Lung (tissue), 12 donors: ENCODE data around the gene CMTM2. TPM values are rescaled to one million over a fixed set of nuclear protein-coding genes. Genes with fewer than 3 reads are reported as not detected.

Experiments used
- ATAC-seq: fragments of 200-7000 bp; cut with Tn5 transposase; one replicate; pipeline ENCODE4 v1.9.1; 2020; ENCODE audit warnings: moderate number of reproducible peaks; ENCODE audit not compliant: insufficient read depth, low FRiP score
- DNase-seq, 3 donors: peaks; one replicate each; pipeline ENCODE4 v3.0.0-alpha.2; 2013 to 2017
- H3K27ac ChIP-seq, 2 donors: one replicate each; pipeline ENCODE4 v1.5.1; 2013; ENCODE audit warnings: mild to moderate bottlenecking in 2 of 2, moderate library complexity in 2 of 2, control low read depth in 1 of 2, inconsistent platforms in 1 of 2, low read depth in 1 of 2, low read length in 1 of 2
- H3K27me3 ChIP-seq, 3 donors: one replicate each; pipeline ENCODE4 v1.5.1; 2013; ENCODE audit warnings: low read length in 2 of 3; ENCODE audit not compliant: control insufficient read depth in 3 of 3, insufficient read depth in 3 of 3
- H3K36me3 ChIP-seq, 4 donors: one replicate each; pipeline ENCODE4 v1.5.1; 2013; ENCODE audit warnings: low read length in 4 of 4, mild to moderate bottlenecking in 1 of 4, moderate library complexity in 1 of 4; ENCODE audit not compliant: control insufficient read depth in 4 of 4, insufficient read depth in 4 of 4
- H3K4me1 ChIP-seq, 5 donors: one replicate each; pipeline ENCODE4 v1.5.1; 2013; ENCODE audit warnings: low read length in 5 of 5, mild to moderate bottlenecking in 2 of 5, moderate library complexity in 1 of 5; ENCODE audit not compliant: control insufficient read depth in 5 of 5, insufficient read depth in 5 of 5
- H3K4me3 ChIP-seq: one replicate; pipeline ENCODE4 v1.5.1; 2013; ENCODE audit warnings: mild to moderate bottlenecking, control low read depth, moderate library complexity
- H3K9ac ChIP-seq, 2 donors: one replicate each; pipeline ENCODE4 v1.5.1; 2013; ENCODE audit warnings: low read length in 2 of 2, control low read depth in 1 of 2; ENCODE audit not compliant: insufficient read depth in 1 of 2
- H3K9me3 ChIP-seq, 4 donors: one replicate each; pipeline ENCODE4 v1.5.1; 2013; ENCODE audit warnings: low read length in 3 of 4, mild to moderate bottlenecking in 1 of 4, moderate library complexity in 1 of 4; ENCODE audit not compliant: control insufficient read depth in 4 of 4, insufficient read depth in 3 of 4
- WGBS, 2 donors: extraction: QIAGEN DNeasy Blood & Tissue Kit; methylation state at CpG; one replicate each; pipeline ENCODE4 v1.1.7; 2013; 5-methylcytosine and 5-hydroxymethylcytosine counted together
- polyA plus RNA-seq, 2 donors: library from polyadenylated mRNA; stranded (reverse); fragments of 200-250 nt; gene quantifications; one replicate each; pipeline ENCODE4 v1.2.1, GENCODE V29; 2013
- total RNA-seq, 2 donors: library from RNA; depleted of rRNA in 1 of 2; stranded (reverse); fragments of >200 nt in 1 of 2; gene quantifications; one replicate each; pipeline ENCODE4 v1.2.1, GENCODE V29; 2014 to 2021
- TF ChIP-seq, protein P1 (sequence below): IDR thresholded peaks from 2 replicates; pipeline ENCODE4 v1.5.1; 2012; ENCODE audit warnings: mild to moderate bottlenecking; ENCODE audit errors: control extremely low read depth, extremely low read depth
- donor health status: control.
- donor health status: control.
- donor health status: Bipolar disorder and iron deficiency.
- donor health status: healthy.
- donor health status: DM: yes; HTN: yes; CAD: no.

CMTM2 gene
- total and polyA plus RNA-seq, 4 donors = 2.0 to 14.1 (median 3.0) TPM

GRCh38 chr16:66548068-66548467 lies 31.2 kb upstream of the CMTM2 start:
- TF ChIP-seq, protein P1, sequence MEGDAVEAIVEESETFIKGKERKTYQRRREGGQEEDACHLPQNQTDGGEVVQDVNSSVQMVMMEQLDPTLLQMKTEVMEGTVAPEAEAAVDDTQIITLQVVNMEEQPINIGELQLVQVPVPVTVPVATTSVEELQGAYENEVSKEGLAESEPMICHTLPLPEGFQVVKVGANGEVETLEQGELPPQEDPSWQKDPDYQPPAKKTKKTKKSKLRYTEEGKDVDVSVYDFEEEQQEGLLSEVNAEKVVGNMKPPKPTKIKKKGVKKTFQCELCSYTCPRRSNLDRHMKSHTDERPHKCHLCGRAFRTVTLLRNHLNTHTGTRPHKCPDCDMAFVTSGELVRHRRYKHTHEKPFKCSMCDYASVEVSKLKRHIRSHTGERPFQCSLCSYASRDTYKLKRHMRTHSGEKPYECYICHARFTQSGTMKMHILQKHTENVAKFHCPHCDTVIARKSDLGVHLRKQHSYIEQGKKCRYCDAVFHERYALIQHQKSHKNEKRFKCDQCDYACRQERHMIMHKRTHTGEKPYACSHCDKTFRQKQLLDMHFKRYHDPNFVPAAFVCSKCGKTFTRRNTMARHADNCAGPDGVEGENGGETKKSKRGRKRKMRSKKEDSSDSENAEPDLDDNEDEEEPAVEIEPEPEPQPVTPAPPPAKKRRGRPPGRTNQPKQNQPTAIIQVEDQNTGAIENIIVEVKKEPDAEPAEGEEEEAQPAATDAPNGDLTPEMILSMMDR = no peak
- 78 to 83% methylated on average over 4 of the region's 4 CpGs for WGBS, 2 donors
- peaks cover 5 to 35% (median 15%) of the 10 kb centered on the region in 5 donors for H3K4me1 ChIP-seq
- H3K9me3 ChIP-seq = no peaks in the 10 kb centered on the region
- ATAC-seq (no peak), DNase-seq (no peak)
- peaks cover 0 to 7% (median 4%) of the 10 kb centered on the region in 4 donors for H3K36me3 ChIP-seq
- H3K9ac ChIP-seq = no peak overlapping the region
- no peaks in the 10 kb centered on the region for H3K27me3 ChIP-seq
- H3K4me3 ChIP-seq = no peak overlapping the region
- H3K27ac ChIP-seq = peak overlapping the region; percentile 13

DNA sequence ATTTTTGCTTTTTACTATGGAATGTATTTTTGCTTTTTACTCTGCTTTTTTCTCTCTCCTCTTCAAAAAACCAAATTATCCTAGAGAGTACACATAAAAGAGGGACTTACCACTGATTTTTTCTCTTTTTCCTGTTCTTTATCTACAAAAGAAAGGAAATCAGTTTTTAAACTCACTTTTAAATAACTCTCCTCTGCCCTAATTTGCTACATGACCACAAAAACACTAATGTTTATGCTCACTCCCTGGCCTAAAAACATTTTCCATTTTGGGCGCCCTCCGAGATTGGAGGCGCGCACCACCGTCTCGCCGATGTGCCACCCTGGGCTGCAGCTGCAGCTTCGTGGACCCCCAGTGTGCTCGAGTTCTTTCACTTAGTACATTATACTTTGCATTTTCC lies 30.4 kb upstream of the CMTM2 start:
- DNase-seq (no peak), ATAC-seq (no peak)
- TF ChIP-seq, protein P1 = no peak

DNA sequence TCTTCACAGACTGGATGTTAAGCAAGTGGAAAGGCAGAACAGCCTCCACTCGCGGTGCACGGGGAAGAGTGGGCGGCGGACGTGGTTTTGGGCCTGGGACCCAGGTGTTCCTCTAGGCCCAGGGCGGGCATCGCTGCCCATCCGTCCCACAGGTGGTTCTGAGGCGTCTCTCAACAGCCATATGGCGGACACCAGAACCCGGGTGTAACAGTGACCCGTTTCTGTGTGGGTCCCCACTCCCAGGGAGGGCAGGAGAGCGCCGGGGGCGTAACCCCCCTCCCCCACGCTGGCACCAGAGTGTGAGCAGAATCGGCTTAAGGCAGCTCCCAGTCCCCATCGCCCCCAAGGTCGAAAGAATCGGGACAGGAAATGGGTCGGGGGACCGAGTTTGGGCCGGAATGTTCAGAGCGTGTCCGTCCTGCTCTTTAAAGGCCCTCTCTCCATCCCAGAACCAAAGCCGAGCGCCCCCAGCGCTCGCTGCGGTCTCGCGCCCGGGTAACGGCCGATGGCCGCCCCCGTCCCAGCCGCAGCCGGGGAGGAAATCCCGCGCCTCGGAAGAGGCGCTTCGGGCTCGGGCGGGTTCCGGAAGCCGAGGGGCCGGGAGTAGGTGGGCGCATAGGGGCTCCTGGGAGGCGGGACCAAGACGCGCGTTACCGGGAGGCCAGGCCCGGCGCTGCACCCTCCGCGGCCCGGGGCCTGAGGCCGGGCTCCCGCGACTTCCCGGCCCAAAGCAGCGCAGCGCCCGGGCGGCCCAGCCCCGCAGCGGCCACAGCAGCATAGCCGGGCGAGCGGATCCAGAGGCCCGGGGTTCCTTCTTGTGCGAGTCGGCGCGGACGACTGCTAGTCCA lies 29.8 kb upstream of the CMTM2 start, which contains the start of gene TK2:
Gene TK2 (minus strand): TSS at position 839 of the 848 bp plus-strand sequence. CDS start 61 bp downstream, at position 778.
- H3K9me3 ChIP-seq = no peaks in the 10 kb centered on the region
- peak within 1 kb of the TSS; percentile 74 for H3K4me3 ChIP-seq
- peak; percentile 70 for ATAC-seq
- TF ChIP-seq, protein P1 = no peak
- H3K27me3 ChIP-seq = no peaks in the 10 kb centered on the region
- 4 to 5% methylated on average over 66 to 80 of the region's 80 CpGs for WGBS, 2 donors
- H3K4me1 ChIP-seq = peaks cover 5 to 50% (median 15%) of the 10 kb centered on the region in 5 donors
- H3K36me3 ChIP-seq = peaks cover 0 to 5% (median 1%) of the 10 kb centered on the region in 4 donors
- peak within 1 kb of the TSS; percentile 96 to 99 for H3K27ac ChIP-seq
- peak; percentile 87 to 90 (median 88) for DNase-seq
- H3K9ac ChIP-seq = peak within 1 kb of the TSS; percentile 92 to 96

More for the DNA sequence above, 30.4 kb upstream of the CMTM2 start:
- Histone ChIP-seq H3K27me3 (no peaks in the 10 kb centered on the region), H3K9ac (peak overlapping the region; percentile 82 to 96), H3K9me3 (no peaks in the 10 kb centered on the region), H3K4me3 (peak overlapping the region; percentile 74), H3K27ac (peak overlapping the region; percentile 96 to 99), H3K36me3 (peaks cover 0 to 5% (median 2%) of the 10 kb centered on the region in 4 donors), H3K4me1 (peaks cover 5 to 43% (median 15%) of the 10 kb centered on the region in 5 donors)
- WGBS, 2 donors = 73 to 77% methylated on average over 9 of the region's 9 CpGs
